Activated CD4-positive, CD25-positive, alpha-beta regulatory T cell treated with anti-CD3 and anti-CD28 coated beads, Interleukin-2, amount 50 U/mL, for 72 hours (primary cell): ENCODE measurements around the gene ANAPC2.

Source experiments
- DNase-seq: peaks from one replicate; pipeline ENCODE4 v3.0.0; 2021

The ANAPC2 gene

GRCh38 chr9:137161558-137162486 is 26.5 kb downstream of the ANAPC2 start:
- no peak for DNase-seq

GRCh38 chr9:137160716-137161557 is 27.4 kb downstream of the ANAPC2 start:
- no peak for DNase-seq

GRCh38 chr9:137160054-137160425 is 28.3 kb downstream of the ANAPC2 start:
- no peak for DNase-seq

GRCh38 chr9:137159105-137160053 is 29.0 kb downstream of the ANAPC2 start:
- DNase-seq, result no peak

GRCh38 chr9:137158625-137159024 is 29.7 kb downstream of the ANAPC2 start:
- no peak for DNase-seq

- DNase-seq, result no peak
Measured at GRCh38 chr9:137157618-137158415, 30.5 kb downstream of the ANAPC2 start.

GRCh38 chr9:137156567-137157375 is 31.6 kb downstream of the ANAPC2 start:
- peak; percentile 63 for DNase-seq

- no peak for DNase-seq
Measured at GRCh38 chr9:137152844-137153405, 35.4 kb downstream of the ANAPC2 start.

GRCh38 chr9:137150617-137151457 is 37.5 kb downstream of the ANAPC2 start:
- peak; percentile 58 for DNase-seq

- no peak for DNase-seq
Measured at GRCh38 chr9:137149942-137150616, 38.3 kb downstream of the ANAPC2 start.

- no peak for DNase-seq
Measured at GRCh38 chr9:137149363-137149762, 39.0 kb downstream of the ANAPC2 start.

- DNase-seq, result no peak
Measured at GRCh38 chr9:137148661-137149060, 39.7 kb downstream of the ANAPC2 start.

GRCh38 chr9:137148242-137148641 is 40.1 kb downstream of the ANAPC2 start:
- DNase-seq, result no peak

GRCh38 chr9:137147793-137148160 is 40.6 kb downstream of the ANAPC2 start:
- DNase-seq, result no peak

- no peak for DNase-seq
Measured at GRCh38 chr9:137147091-137147792, 41.1 kb downstream of the ANAPC2 start.

- DNase-seq, result no peak
Measured at GRCh38 chr9:137146527-137146918, 41.8 kb downstream of the ANAPC2 start.

GRCh38 chr9:137145731-137146526 is 42.4 kb downstream of the ANAPC2 start:
- DNase-seq, result no peak

- DNase-seq, result no peak
Measured at GRCh38 chr9:137143459-137143858, 44.9 kb downstream of the ANAPC2 start.
